Mesenteric fat pad (tissue), 1 donor: ENCODE results near the gene OPN4. TPM values are rescaled to one million over a fixed set of nuclear protein-coding genes. Genes with fewer than 3 reads are reported as not detected.
A peak's percentile ranks its signal among the peaks of the same experiment; 100 is the strongest.

Experiments used
- DNase-seq: peaks from one replicate; pipeline ENCODE4 v3.0.0-alpha.2; 2020; ENCODE audit warnings: low spot score
- total RNA-seq: library from RNA; stranded (reverse); fragmentation: NEBNext Ultra II Directional; extraction: Animal tissue kit (Norgen Biotek cat#: 25700); gene quantifications from one replicate; pipeline ENCODE4 v1.2.1, GENCODE V29; 2021
- donor health status: DM: yes; HTN: yes; CAD: no.

The OPN4 gene
- total RNA-seq, 1 donor from 2014 or later: not detected

GRCh38 chr10:86646933-86647332 is 7.4 kb upstream of the OPN4 start:
- DNase-seq: peak; percentile 35

- peak; percentile 84 for DNase-seq
Observed at GRCh38 chr10:86647773-86648703, 6.3 kb upstream of the OPN4 start.

- peak; percentile 85 for DNase-seq
Observed at GRCh38 chr10:86648704-86649427, 5.5 kb upstream of the OPN4 start.

GRCh38 chr10:86649471-86650150 is 4.7 kb upstream of the OPN4 start:
- DNase-seq: peak; percentile 86

- peak; percentile 37 for DNase-seq
Observed at GRCh38 chr10:86650151-86650550, 4.2 kb upstream of the OPN4 start.

- DNase-seq: peak; percentile 60
Observed at GRCh38 chr10:86651021-86651471, 3.3 kb upstream of the OPN4 start.

- DNase-seq: peak; percentile 73
Observed at GRCh38 chr10:86651631-86652331, 2.6 kb upstream of the OPN4 start.

- DNase-seq: peak; percentile 77
Observed at GRCh38 chr10:86652361-86653202, 1.8 kb upstream of the OPN4 start.

- no peak for DNase-seq
Observed at GRCh38 chr10:86653379-86653778, 968 bp upstream of the OPN4 start.

GRCh38 chr10:86653987-86654386 is 360 bp upstream of the OPN4 start:
- DNase-seq: no peak

- no peak for DNase-seq
Observed at GRCh38 chr10:86655173-86655540, 810 bp downstream of the OPN4 start.

GRCh38 chr10:86655596-86655995 is 1.2 kb downstream of the OPN4 start:
- no peak for DNase-seq

GRCh38 chr10:86657011-86657395 is 2.7 kb downstream of the OPN4 start:
- DNase-seq: peak; percentile 80

GRCh38 chr10:86657396-86658011 is 3.2 kb downstream of the OPN4 start:
- DNase-seq: peak; percentile 82

GRCh38 chr10:86658261-86658741 is 4.0 kb downstream of the OPN4 start:
- DNase-seq: peak; percentile 76

- peak; percentile 68 for DNase-seq
Observed at GRCh38 chr10:86658751-86659150, 4.4 kb downstream of the OPN4 start.

- DNase-seq: no peak
Observed at GRCh38 chr10:86659161-86659691, 4.9 kb downstream of the OPN4 start.

GRCh38 chr10:86659721-86660453 is 5.5 kb downstream of the OPN4 start:
- DNase-seq: peak; percentile 88
